ENCODE data around the gene IL19.
"Not testable (repeated sequence)": the region's sequence is repeated elsewhere in the genome, so short reads cannot be mapped to it uniquely, and the experiment has no call there.

IL19 gene

DNA sequence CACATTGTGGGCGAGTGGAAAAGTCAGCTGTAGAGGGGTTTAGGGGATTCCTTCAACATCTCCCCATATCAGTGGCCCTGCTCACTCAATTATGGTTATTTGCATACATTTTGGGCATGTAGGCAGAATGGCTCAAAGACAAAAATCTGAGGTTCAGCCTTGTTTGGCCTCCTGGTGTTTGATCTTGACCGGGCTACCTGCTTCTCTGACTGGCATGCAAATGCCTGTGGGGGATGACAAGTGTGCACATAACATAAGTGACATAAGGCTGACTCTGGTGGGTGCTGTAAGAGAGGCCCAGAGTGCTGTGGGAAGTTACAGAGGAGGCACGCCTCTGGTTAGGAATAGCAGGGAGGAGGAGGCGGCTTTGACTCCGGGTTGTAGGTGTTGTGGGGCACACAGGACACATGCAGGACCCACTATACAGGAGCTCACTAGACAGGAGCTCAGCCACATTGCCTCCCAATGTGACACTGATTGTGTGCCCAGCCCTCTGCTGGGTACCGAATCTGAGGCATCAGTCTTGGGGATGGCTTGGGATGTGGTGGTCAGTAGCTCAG lies 29.4 kb upstream of the IL19 start:
- DNase-seq (ENCODE audit: low spot score) = no peak

DNA sequence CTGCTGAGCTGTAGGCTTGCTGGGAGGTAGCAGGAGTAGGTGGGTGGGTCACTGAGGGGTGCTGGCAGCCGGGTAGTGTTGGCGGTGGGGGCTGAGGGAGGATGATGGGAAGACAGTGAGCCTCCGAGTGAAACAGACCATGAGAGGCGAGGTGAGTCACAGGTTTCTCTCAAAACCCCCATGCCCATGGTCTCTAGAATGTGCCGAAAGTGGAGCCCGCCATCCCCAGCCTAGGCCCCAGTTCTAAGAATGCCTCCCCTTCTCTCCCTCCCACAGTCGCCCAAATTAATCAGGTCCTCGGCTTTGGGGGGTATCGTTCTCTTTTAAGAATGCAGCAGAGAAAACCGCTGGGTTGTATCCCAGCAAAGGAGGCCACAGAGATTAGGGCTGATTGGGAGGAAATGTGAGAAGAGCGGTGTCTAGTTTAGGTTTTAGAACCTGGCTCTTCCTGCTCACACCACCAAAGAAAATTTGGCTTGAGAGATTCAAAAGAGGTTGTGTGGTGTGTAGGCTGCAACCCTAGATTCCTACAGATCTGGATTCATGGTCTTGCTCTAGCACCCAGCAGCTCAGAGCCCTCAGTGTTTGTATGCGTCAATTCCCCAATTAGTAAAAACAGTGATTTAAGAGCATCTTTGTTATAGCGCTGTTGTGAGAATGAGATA lies 27.7 kb upstream of the IL19 start:
- DNase-seq (ENCODE audit: low spot score) = no peak

DNA sequence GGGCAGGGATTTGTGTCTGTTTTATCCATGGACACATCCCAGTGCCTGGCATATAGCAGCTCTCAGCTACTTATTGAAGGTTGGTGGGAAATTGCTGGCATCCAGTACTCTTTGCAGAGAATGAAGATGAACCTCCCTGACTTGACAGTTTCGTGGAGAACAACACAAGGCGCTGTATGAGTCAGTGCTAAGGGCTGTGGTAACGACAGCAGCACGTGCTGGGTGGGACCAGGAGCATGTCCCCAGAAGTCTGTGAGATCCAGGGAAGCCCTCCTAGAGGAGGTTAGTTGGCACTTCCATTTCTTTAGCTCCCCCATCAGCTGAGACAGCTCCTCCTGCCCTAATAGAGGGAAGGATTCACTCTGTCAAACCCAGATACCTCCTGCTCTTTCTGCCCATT lies 25.9 kb upstream of the IL19 start:
- no peak for DNase-seq (ENCODE audit: low spot score)

DNA sequence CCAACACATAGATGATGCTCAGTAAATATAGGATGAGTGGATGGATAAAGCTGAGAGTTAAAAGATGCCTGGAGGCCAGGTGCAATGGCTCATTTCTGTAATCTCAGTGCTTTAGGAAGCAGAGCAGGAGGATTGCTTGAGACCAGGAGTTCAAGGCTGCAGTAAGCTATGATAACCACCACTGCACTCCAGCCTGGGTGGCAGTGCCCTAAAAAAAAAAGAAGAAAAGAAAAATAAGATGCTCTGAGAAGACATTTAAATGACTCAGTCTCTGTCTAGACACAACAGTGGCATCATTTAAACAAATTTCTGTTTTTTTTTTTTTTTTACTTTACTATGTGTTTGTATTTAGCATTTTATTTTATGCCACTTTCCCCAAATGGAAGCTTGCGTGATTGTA lies 25.3 kb upstream of the IL19 start:
- no peak for DNase-seq (ENCODE audit: low spot score)

DNA sequence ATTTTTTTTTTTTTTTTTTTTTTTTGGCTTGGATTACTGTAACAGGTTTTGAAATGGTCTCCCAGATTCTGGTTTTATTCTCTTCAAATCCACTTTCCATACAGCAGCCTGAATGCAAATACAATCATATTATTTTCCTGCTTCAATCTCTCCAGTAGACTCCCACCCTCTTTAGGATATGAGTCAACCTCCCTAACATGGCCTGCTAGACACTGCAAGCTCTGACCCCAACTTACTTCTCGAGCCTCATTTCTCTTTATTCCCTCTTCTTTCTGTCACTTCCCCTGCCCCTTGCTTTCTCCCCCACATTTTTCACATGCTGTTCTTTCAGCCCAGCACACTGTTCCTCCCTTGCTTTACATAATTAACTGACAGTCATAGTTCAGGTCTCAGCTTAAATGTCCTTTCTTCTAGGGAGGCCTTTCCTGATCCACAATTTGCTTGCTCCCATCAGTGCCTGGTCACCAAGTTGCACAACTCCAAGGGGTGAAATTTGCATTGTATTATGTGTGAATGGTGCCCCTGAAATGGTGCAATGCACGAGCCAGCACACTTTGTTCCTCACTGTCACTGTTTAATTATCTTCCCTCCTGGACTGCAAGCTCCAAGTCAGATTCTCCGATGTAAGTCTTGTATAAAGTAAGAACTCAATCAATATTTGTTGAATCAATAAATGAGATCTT lies 22.1 kb upstream of the IL19 start:
- no peak for DNase-seq (ENCODE audit: low spot score)

DNA sequence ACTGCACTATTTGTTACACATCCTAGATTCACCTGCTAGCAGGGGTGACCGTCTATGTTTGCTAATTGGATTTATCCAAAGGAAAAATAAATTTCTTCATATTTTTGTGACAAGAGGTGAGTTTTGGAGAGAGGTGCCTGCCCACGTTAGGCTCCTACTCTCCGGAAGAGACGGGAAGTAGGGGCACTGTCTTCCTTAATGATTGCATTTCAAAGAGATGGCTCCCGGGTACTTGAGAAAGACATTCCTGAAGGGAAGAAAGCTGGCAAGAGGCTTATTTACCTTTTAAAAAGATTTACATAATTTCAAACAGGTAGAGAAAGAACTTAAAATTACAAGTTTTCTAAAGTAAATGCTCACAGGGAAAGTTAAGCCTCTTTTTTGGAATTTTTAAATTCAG lies 18.7 kb upstream of the IL19 start:
- no peak for DNase-seq (ENCODE audit: low spot score)

DNA sequence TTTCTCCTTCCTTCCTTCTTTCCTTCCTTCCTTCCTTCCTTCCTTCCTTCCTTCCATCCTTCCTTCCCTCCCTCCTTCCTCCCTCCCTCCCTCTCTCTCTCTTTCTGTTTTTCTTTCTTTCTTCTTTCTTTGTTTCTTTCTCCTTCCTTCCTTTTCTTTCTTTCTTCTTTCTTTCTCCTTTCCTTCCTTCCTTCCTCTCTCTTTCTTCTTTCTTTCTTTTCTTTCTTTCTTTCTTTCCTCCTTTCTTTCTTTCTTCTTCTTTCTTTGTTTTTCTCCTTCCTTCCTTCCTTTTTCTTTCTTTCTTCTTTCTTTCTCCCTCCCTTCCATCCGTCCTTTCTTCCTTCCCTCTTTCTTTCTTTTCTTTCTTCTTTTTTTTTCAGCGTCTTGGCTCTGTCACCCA lies 18.1 kb upstream of the IL19 start:
- no peak for DNase-seq (ENCODE audit: low spot score)

DNA sequence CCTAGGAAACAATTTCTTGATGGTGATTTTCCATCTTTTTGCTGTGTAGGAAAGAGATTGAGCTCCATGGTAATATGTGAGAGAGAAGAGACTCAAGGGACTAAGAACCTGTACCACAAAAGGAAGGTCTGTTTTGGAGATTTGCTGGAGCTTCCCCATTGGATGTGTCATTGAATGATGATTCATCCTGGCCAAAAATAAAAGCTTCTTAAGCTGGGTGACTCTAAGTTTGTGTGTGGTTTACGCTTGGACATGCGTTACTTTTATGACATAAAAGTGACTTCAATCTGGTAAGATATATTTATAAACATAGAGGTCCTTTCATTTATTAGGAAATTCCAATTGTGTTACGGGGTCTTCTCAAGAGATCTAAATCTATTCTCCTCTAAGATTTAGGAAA lies 17.4 kb upstream of the IL19 start:
- no peak for DNase-seq (ENCODE audit: low spot score)

DNA sequence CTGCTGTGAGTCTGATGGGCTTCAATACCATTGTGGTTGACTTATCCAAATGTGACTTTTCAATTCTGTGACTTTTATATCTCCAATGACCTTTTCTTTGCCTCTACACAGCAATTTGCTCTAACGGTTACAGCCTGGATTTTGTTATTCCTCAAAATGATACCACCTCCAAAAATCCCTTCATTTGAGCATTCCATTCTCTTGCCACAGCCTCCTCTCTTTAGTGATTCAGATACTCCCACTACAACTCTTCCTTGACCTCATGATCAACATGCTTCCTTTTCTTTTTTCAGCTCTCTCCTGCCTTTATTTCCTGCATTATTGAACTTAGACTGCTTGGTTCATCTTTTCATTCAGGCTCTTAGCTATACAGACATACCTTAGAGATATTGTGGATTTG lies 16.6 kb upstream of the IL19 start:
- no peak for DNase-seq (ENCODE audit: low spot score)

DNA sequence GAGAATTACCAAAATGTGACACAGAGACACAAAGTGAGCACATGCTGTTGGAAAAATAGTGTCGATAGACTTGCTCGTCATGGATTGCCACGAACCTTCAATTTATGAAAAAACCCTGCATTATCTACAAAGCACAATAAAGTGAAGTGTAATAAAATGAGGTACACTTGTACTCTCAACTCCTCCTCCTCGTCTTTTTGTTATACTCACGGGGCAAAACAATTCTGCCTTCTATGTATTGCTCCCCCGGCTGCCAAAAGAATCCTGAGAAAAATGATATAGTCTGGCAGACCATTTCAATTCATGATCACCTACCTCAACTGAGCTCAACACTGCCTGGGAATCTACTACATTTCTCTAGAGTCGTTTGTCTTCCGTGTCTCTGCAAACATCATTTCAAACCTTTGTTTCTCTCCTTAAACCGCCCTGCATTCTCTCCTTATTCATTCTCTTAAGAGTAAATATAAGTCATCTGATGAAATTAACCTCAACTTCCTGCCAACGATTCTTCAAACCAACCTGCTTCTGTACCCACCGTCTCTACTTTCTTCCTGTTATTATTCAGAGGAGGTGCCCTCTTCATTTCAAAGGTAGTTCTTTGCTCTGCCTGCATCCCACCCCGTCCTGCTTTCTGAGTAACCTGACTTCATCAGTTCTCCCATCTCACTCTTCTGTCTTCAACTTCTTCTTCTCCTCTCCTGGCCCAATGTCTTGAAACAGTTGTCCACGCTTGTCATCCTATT lies 12.9 kb upstream of the IL19 start:
- no peak for DNase-seq (ENCODE audit: low spot score)

DNA sequence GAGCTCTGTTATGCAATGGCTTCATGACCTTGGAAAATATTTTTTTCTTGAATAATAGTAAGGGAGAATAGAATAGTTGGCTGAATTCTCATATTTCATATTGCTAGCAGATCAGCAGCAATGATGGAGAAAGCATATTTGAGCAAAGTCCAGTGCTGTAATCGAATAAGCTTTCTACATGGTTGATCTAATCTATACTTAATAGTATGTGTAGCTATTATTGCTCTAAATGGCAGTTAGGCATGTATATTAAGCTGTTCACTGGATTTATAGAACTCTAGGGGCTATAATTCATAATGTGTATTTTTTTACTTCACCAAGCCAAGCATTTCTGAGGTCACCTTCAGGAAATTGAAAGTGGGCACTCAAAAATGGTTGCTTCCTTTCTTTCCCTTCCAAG lies 10.0 kb upstream of the IL19 start:
- DNase-seq (ENCODE audit: low spot score) = no peak

DNA sequence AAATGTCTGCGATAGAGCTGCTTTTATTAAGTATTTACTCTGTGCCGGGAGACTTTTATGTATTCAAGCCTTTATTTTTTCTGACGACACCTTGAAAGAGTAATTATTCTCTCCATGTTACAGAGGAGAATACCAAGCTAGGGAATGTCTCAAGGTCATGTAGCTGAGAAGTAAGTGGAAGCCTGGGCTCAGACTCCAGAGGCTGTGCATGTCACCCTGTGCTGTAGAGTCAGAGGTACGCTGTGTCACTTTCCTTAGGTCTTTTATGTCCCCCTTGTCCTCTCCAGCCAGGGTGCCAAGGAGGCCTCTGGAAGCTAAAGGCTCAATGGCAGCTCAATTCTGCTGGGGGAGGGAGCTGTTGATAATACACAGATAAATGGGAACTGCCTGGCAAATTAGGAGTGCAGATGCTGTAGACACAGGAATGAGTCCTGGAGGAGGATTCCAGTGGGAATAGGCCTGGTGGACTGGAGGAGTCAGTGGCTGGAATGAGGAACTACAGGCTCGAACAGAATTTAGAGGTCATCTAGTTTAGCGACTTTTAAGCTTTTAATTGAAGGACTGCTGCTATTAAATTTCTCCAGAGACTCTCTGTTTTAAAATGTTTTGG lies 9.3 kb upstream of the IL19 start:
- no peak for DNase-seq (ENCODE audit: low spot score)

DNA sequence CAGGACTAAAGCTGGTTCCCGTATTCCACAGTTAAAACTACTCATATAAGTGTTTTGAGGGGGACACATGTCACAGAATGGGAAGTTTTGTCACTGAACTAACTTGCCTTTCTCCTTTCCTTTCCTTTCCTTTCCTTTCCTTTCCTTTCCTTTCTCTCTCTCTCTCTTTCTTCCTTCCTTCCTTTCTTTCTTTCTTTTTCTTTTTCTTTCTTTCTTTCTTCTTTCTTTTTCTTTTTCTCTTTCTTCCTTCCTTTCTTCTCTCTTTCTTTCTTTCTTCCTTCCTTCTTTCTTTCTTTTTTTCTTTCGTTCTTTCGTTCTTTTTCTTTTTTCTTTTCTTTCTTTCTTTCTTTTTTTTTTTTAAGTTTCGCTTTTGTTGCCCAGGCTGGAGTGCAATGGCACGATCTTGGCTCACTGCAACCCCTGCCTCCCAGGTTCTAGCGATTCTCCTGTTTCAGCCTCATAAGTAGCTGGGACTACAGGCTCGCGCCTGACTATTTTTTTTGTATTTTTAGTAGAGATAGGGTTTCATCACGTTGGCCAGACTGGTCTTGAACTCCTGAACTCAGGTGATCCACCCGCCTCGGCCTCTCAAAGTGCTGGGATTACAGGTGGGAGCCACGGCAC lies 7.7 kb upstream of the IL19 start:
- DNase-seq (ENCODE audit: low spot score) = not testable (repeated sequence)

DNA sequence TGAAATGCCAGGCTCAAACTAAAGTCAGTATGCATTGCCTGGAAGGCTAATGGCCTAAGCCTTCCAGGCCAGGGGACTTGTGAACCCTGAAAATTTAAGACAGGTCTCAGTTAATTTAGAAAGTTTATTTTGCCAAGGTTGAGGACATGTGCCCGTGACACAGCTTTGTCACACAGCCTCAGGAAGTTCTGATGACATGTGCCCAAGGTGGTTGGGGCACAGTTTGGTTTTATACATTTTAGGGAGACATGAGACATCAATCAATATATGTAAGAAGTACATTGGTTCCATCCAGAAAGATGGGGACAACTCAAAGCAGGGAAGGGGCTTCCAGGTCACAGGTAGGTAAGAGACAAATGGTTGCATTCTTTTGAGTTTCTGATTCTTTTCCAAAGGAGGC lies 4.8 kb upstream of the IL19 start:
- DNase-seq (ENCODE audit: low spot score) = not testable (repeated sequence)

DNA sequence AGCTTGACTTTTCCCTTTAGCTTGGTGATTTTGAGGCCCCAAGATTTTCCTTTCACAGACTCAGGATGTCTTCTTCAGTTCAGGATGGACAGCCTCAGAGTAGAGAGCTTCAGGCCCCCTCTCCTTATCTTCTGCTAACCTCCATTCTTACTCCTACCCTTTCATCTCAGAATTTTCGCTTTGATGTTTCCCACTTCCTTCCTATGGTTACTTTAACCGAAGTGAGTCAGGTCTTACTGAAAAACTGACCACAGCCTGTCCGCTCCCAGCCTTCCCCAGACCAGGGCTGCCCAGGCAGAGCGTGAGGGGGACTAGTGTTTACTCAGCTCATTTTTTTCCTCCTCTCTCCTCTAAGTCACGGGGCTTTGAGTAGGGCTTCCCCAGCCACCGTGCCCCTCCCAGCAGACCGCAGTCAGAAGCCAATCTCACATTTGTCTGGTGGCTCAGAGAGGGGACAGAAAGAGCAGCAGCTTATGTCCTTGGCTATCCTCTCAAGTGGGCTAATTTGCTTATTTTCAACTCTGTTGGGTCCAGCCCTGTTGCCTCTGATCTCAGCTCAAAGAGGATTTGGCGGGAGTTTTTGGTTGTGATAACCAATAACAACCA lies 4.2 kb upstream of the IL19 start:
- peak; percentile 13 for DNase-seq (ENCODE audit: low spot score)

DNA sequence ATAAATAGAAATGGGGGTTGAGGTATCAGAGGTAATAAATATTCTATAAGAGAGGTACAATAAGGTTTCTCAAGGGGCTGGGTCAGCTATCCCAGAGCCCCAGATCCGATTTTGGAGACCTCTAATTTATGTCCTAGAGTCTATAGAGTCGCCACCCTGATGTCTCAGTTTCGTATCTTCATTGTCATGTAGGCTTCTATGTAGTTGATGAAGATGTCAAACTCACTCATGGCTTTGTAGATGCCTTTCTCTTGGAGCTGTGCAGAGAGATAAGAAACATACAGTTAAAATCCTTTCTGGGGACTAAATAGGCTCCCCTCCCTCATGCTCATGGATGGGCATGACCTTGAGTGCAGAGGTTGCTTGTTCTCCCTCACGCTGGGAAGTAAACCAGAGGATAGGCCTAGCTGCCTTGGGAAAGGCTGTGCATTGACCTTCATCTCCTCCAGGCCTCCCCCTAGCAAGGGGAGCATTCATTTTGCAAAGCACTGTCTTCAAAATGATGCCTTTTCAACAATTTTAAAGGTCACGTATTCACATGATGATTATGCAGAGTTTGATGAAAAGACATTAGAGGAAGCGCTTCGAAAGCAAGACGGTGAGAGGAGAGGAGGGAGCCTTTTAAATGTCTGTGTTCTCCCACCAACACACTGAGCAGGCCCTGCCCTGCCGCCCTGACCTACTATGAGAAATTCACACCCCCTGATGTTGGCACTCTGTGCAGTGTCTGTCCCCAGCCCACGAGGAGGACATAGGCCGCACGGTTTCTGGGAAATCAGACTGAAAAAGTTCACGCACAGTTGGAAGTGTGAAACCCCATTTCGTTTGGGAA lies 1.9 kb upstream of the IL19 start:
- DNase-seq (ENCODE audit: low spot score) = no peak

DNA sequence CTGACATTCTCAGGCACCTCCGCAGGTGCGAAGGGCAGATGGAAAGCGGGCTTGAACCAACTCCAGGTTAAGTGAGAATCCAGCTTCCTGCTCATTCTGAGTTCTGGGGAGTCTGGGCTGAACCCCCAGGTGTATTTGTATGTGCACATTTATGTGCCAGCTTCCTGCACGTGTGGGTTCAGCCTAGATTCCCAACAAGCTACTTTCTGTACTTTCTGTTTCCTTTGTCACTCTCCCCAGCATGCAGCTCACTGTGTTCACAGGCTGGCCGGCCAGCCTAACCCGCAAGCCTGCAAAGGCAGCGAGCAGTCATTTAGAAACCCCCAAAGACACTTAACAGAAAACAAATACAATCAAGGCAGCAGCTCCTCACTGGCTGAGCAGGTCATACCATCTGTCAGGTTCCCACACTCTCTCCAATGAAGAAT lies 1.3 kb upstream of the IL19 start:
- DNase-seq (ENCODE audit: low spot score) = no peak

DNA sequence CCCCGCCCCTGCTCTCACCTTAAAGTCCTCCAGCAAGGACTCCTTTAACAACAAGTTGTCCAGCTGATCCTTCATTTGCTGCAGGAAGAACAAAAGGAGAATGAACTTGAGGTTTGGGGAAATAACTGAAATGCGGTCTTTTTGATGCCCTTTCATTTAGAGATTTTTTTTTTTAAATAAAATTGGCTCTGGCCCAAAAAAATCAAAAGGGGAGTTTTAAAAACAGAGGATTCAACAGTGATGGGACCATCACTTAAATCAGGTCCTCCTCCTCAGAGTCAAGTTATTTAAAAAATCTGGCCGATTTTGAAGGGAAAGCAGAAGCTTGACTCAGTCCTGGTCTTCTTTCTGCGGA lies 742 bp downstream of the IL19 start:
- no peak for DNase-seq (ENCODE audit: low spot score)

DNA sequence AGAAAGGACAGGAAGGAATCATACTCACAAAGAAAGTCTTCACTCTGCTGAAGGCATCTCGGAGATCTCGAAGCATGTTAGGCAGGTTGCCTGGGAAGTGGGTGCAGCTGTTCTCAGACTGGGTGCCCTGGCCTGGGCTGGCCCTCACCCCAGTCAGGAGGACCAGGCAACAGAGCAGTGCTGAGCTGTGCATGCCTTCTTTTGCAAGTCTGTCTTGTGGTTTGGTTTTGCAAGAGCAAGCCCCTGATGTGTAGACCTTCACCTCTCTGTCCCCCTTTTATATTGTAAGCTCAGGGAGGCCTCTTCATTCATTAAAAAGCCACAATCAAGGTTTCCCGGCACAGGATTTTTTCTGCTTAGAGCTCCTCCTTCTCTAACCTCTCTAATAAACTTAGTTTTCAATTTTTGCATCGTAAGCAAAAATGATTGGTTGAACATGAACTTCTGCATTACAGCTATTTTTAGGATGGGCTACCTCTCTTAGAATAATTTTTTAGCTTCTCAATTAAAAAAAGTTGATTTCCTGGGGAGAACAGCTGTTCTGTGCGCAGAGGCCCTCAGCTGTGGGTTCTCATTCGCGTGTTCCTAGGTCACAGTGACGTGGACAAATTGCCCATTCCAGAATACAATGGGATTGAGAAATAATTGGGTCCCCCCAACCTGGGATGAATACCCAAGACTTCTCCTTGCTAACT lies 1.8 kb downstream of the IL19 start, which contains the start of gene IL10:
TSS of gene IL10 (minus strand) at position 252 of the 695 bp plus-strand sequence. CDS start at position 193, 59 bp downstream.
- no peak for DNase-seq (ENCODE audit: low spot score)

DNA sequence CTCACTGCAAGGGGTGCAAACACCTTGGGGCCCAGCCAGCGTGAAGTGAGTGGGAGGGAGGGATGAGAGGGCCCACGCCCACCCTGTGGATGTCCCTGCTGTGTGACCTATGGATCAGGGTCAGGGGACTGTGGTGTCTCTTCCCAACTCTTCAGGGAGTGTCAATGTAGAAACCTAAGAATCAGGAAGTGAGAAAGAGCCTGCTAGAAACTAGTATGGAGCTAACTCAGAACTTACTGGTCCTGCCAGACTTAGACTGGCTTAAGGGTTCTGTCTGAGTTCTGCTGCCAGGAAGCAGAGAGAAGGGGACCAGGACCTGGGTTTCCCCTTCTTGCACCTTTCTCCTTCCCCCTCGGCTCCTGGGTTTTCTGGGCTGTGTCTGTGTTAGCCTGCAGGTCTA lies 3.5 kb downstream of the IL19 start:
- no peak for DNase-seq (ENCODE audit: low spot score)

Measured in kidney capillary endothelial cell (primary cell).